GM19397 (cell line): ENCODE data around the gene PRKN.

Experiments used
- ATAC-seq: cut with Tn5 transposase; IDR thresholded peaks from one replicate; pipeline ENCODE4 v1.9.1; 2021; ENCODE audit warnings: mild to moderate bottlenecking, moderate library complexity; ENCODE audit not compliant: unreplicated experiment

Gene PRKN

DNA sequence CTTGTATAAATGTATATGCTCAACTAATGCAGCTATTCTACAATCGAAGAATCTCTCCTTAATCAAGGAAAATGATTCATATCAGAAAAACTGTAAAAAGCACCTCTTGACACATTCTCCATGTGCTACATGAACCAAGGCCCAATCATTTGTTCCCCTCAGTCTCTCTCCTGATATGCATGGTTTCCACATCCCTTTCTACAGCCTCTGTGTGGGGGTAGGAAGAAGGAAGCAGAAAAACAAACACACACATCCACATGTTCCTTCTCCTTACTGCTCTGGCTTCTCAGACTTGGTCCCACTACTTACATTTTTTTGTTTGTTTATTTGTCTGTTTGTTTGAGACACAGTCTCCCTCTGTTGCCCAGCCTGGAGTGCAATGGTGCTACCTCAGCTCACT is 510.5 kb downstream of the PRKN start:
- no peak for ATAC-seq

DNA sequence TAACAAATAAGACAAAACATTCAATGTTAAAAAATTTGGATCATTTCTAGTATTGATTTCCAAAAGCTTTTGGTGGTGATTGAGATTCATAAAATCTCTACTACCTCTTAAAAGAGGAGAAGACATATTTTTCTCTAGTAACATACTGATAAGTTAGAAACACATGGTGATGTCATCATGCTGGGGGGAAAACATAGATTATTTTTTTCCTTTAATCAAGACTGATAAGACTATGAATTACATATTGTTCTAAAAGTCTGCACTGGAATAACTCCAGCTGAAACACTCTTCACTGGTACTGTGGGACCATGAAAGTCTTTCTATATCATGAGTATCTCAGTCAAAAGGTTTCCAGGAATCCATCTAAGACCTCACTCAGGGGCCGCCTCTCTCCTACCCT is 515.8 kb downstream of the PRKN start:
- ATAC-seq = no peak

DNA sequence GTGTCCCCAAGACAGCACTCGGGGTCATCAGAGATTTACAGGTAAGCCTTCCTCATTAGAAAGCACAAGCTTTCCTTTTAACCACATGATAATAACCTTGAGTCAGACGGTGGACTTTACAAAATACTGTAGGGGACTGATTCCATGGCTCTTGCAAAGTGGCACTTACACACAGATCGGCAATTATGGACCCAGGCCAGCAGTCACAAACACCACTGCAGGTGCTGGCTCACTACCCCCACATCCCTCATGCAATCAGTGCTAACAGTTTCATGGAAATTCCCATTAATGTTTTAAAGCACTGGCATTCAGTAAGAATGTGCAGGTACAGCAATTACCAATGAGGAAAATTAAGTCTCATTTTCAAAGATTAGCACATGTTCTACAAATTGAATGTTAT is 516.5 kb downstream of the PRKN start:
- no peak for ATAC-seq

DNA sequence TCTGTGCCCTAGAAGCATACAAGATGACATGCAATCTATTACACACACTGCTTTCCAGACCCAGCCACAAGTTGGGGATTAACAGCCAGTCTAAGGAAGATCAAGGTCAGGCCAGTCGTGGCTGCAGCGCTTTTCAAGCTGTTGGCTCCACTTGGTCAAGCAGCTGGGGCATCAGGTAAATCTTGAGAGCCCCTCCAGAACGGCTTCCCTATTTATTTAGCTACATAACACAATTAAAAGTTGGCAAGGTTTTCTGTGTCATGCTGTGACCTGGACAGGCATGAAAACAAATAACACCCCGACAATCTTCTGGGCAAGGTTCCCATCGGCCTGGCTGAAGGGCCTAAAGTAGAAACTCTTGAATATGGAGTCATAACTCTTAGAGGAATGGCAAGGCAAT is 524.3 kb downstream of the PRKN start:
- no peak for ATAC-seq

DNA sequence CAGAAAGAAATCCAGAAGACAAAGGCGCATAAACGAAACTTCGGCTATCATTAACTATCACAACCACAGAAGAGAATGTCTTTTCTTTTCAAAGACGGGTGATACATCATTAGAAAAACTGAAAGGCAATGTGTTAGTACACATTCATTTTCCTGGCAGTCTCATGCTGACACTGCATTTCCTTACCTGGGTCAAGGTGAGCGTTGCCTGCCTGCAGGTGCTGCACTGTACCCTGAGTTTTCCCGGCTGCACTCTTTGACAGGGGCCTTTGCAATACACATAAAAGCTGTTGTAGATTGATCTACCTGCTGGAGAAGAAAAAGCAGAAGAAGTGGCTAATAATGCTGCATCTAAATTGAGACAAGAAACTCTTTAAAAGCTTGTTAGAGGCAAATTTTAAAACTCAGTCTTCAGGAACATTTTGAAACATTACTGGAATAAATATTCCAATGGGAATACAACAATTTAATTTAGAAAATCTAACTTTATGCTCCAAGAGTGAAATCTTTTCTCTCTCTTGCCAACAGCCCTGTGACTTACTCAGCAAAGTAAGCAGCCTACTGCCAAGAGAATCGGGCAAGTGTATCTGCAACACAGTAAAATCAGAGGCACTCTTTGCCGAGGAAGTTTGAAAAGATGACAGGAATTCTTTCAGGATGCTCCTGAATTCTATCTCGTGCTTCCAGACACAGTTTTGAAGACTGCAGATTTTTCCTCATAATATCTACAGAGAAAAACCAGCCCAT is 526.4 kb downstream of the PRKN start:
- ATAC-seq = no peak

DNA sequence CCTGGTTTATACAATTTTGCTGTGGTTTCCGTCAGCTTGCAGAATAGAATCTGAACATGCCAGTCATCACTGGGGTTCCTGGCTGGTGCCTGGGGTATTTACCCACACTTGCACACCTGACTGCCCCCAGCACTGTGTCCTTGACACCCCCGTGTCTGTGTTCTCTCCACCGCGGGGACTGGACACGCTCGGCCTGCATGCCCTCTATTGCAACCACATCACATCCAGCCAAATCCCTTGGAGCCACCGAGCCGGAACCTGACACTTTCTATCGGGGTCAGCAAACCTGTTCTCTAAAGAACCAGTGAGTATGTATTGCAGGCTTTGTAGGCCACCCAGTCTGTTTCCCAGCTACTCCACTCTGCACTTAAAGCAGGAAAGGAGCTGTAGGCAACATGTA is 527.5 kb downstream of the PRKN start:
- ATAC-seq = no peak

DNA sequence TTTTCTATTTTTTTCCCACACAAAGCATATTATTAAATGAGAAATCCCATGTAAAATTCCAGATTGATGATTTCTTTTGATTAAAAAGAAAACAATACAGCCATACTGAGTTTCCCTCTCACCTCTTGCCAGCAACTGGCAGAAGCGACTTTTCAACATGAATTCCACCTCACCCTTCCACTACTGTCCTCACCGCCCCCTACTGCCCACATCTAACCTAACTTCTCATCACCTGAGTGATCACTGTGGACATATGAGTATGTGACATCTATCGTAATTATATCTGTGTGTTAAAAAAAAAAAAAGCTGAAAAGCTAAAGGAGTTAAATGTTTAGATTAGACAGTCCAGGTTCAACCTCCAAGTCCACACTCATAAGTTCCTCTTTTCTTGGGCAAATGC is 528.6 kb downstream of the PRKN start:
- no peak for ATAC-seq

DNA sequence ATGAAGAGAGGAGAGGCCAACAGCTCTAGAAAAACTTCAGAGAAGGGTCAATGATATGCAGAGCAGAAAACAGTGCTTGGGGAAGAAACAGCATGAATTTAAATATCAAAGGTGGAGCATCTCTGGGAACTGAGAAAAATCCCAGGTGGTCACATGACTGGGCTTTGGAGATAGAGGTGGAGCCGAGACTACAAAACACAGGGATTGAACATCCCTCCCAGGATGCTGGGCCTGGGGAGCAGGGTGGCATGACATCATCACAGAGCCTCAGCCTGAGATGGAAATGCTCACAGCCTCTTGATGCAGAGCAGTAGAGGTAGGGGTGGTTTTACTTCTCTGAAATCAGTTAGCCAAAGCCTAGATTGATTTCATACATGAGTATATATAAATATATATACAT is 529.5 kb downstream of the PRKN start:
- ATAC-seq = no peak

DNA sequence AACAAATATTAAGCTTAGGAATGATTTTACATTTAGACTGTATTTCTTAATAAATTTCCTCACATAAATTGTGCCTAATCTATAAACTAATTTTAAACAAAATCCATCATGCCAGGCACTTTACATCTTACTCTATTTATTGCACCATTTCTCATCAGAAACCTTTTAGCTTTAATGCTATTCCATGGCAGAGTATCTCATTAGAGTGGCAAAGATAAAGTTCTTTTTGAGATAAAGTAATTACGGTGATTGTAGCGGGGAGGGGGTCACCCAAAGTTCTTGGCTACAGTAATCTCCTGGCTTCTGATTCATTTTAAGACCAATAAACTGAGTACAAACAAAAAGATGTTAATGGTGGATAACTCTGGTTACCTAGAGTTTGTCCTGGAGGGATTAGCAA is 532.1 kb downstream of the PRKN start:
- ATAC-seq = no peak

DNA sequence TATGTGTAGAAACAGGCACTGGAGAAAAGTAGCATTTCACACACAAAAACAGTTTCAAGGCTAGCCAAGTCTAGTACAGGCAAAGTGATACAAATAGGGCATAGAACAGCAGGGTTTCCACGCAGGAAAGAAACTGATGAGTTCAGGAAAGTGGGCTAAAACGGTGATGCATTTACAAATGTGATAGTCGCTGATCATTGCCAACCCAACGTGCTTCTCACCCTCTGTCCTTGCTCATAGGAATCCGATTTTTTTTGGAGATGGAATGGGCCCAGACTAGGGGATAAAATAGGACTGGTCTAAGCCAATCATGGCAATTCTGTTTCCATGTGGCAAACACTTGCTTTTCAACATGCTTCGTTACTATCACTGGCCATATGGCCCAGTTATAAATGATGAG is 536.6 kb downstream of the PRKN start:
- ATAC-seq = no peak

DNA sequence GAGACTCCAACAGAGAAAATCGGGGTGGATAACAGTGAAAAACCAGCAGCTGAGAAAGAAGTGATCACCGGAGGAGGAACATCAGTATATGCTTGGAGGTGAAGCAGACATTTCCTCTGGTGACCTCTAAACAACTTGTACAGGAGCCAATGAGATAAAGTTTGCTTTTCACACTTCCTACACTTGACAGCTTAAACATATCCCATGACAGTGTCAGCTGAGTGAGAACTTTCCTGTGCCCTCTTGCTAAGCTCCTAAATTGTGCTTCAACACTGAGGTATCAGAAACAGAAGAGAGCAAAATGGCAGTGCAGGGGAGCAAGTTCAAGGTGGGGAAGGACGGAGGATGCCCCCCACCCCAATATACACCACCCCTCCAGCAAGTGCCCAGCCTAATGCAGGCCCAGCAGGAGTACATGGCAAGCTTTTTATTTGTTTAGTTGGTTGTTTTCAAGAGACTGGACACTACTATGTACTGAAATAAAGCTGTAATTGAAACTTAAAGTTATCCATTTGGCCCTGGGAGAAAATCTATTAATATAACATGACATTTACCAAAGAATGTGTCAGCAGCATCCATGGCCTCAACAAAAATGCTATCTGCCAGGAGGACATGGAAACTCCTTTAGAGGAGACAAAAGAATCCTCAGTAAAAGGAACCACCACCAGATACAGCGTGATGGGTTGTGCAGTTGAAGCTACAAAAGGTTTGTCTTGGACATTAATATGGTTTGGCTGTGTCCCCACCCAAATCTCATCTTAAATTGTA is 540.2 kb downstream of the PRKN start:
- ATAC-seq = no peak

DNA sequence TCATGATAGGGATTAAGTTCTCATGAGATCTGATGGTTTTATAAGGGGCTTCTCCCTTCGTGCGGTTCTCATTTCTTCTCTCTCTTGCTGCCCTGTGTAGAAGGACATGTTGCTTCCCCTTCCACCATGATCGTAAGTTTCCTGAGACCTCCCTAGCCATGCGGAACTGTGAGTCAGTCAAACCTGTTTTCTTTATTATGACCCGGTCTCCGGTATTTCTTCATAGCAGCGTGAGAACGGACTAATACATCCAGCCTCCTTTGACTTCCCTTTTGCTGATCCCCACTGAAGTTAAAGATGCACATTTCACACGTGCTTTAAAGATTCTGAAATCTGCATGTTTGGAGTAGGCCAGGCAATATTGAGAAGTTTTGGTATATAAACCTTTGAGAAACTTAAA is 543.1 kb downstream of the PRKN start:
- ATAC-seq = no peak

DNA sequence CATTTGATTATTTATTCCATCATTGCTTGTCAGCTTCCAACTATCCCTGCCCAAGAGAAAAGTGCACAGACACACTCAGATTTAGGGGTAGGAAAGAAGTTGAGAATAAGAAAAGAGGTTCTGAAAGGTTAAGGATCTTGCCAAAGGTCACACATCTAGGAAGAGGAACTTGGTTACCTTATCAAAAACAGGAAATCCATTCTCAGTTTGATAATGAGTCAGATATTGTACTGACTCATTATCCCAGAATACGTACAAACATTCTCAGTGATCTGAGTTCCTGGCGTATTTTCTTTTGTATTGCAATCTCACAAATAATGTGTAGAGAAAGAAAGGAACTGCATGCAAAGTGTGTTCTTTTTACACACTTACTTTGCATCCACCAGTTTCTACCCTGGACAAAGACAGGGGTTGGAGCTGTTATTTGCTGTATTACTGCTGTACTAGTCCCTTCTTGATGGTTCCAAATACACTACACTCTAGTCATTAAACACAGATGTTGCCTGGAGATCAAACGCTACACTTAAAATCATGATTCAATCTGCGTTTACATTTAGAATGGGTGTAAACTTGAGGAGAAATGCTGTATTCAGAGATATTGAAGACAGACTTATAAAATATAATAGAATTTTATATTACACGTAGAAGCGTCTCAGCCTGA is 545.7 kb downstream of the PRKN start:
- ATAC-seq = no peak

DNA sequence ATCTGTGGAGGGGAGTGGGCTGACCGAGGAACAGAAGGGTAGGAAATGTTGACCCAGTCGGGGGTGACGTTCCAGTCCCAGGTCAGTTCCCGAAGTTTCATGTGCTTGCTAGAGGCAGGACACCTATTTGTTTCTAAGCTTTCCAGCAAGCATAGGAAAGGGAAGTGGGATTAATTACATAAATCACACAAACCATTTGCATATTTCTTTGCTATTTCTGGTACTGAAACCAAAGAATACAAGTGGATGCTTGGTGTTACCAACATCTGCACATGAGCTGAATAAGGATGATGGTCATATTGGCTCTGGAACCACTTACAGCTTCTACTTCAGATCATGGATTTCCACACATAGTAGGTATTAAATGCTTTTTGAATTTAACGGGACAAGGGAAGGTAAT is 546.5 kb downstream of the PRKN start:
- no peak for ATAC-seq

DNA sequence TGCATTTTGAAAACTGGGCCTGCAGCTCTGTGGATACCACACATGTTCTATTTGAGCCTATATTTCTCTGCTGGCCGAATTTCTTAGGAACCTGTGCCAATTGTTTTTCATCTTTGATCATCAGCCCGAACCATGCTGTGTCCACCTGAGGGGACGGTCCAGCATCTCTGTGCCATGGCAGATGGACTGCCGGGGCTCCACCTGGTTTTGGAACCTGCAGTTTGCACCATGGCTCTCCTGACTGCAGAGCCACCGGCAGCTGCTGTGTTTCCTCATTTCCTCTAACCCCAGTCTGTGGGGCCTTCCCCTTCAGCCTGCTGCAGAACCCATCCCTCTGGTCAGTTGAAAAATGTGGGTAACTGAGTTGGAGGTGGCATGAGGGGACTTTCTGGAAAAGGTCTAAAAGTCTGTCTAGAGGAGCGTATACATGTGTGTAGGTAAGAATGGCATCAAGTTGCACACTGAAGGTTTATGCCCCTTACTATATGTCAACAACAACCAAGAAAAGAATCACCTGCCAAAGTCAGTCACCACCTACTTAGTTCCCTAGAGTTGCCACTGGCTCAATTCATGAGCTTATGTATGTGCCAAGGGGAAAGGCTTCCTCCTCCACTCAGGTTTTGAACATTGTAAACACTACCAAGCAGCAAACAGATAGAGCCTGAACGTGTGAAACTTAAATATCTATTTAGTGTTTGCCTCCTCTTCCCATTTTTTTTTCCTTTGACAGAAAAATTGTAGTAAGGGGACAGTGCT is 548.2 kb downstream of the PRKN start:
- ATAC-seq = no peak

DNA sequence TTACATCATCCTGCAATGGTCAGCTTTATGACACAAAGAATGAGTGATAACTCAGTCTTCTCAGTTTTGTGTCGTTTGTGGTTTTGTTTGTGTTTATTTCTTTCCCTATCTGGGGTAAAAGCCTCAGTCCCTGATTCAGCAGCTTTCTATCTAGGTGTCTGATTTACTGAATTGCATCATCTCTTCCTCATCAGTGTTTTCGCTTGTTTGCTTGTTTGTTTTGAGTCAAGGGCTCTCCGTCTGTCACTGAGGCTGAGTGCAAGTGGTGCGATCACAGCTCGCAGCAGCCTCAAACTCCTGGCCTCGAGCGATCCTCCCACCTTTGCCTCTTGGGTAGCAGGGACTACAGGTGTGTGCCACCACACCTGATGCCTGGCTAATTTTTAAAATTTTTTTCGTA is 548.9 kb downstream of the PRKN start:
- ATAC-seq = no peak

DNA sequence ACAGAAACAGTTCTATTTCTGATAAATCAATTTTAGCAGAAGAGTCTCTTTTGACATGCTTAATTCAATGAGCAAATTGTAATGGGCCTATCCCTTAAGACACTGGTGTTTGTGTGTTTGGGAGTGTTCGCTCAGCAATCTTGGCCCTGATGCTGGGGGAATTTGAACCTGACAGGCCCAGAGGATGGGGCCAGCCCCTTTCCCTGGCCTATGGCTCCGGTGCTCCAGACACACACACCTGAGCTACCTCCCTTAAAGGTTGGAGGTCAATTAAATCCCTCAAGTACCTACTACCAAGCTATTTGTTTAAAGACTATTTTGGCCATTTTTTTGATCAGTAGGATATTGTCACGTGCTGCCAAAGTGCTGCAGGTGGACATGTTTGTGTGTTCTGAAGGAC is 549.3 kb downstream of the PRKN start:
- ATAC-seq = no peak

DNA sequence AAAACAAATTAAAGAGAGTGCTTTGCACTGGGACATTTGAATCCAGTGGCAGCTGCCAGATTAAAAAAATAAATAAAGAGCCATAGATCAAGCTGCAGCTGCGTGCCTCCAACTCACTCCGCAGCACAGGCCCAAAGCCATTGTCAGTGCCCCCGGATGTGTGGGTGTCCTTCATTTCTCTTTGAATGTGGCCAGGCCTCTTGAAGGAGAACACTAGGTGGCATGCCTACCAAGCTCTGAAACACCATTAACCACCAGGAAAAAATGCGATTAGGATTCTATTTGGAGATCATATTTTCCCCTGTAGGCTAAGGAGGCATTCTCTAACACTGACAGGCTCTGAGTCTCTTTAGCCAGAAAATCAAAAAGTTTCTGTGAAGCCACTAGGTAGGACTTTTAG is 549.8 kb downstream of the PRKN start:
- ATAC-seq = no peak

DNA sequence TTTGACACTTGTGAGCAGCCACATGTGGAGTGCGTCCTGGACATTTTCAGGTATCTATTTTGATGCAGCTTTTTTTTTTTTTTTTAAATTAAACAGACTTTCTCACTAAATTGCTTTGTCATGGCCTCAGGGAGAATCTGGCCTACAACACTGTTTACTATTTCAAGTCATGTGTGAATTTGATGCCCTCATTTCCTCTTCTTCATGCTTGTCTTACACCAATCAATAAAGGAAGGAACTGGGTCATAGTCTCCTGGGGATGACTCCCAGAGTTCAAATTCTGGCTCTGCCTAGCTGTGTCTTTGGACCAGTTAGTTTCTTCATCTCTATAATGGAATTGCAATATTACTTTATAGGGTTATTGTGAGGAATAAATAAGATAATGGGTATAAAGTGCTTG is 554.1 kb downstream of the PRKN start:
- ATAC-seq = no peak

DNA sequence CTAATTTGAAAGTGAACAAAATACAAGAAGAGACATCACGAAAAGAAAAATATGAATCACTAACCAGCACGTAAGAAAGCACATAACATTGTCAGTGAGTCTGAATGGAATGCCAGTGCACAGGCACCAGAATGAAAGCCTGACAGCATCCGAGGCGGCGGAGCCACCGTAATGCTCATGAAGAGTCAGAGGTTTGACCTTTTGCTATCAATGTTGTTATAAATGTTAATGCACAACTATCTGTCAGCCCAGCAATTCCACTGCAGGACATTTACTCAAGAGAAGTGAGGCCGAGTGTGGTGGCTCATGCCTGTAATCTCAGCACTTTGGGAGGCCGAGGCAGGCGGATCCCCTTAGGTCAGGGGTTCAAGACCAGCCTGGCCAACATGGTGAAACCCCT is 562.1 kb downstream of the PRKN start:
- ATAC-seq = no peak

DNA sequence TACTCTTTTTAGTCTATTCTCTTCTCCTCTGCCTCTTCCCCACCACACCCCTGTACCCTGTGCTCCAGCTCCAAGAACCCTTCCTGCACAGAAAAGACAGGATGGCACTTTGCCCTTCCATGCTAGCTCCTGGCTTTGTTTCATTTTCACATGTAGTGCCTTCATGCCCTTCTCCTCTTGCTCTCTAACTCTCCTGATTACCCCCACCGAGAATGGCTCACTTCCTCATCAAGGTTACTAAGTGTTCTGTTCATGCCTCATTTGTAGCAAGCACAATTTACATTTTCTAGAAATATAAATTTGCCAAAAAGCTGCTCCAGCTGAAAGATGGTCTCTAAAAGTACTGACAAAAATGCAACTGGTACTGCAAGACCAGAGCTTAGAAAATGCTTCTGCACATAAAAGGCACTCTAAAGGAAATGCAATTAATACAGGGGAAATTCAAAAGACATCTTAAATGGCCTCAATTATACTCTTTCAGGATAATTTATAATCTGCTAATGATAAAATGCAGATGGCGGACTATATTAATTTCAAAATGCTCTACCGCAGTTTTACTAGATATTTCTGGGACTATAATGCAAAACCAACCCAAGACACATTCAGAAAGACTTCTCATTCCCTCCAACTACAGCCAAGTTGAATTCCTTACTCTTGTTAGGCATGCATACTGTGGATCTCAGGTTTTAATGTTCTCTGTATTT is 570.2 kb downstream of the PRKN start:
- peak; percentile 82 for ATAC-seq
